ENCODE measurements around the gene PDIA2.

GRCh38 chr16:247027-247426, 35.9 kb upstream of the PDIA2 start:
- TF ChIP-seq POLR2AphosphoS5 (IDR thresholded peaks at IDR 0.05; ENCODE audit: low read depth, low read length), result no peak
- no peak for TF ChIP-seq CTCF (IDR thresholded peaks at IDR 0.05)
- TF ChIP-seq REST (IDR thresholded peaks at IDR 0.05; ENCODE audit: insufficient read depth in 1 of 2, low read depth in 2 of 2, low read length in 1 of 2), result no peak
- no peak for TF ChIP-seq TCF7L2 (IDR thresholded peaks at IDR 0.05; ENCODE audit: low read depth, low read length)
- no peak for TF ChIP-seq SIN3A (IDR thresholded peaks at IDR 0.05; ENCODE audit: borderline replicate concordance, insufficient read depth, low read depth, low read length)
